K562 (cell line): ENCODE measurements around the gene HSD17B3. TPM values are rescaled to one million over a fixed set of nuclear protein-coding genes. Genes with fewer than 3 reads are reported as not detected.

Source experiments
- ATF4 ChIP-seq: fragments of 450-650 bp; formaldehyde crosslinking; IDR thresholded peaks from 2 replicates; pipeline ENCODE4 v1.4.0; 2022; ENCODE audit warnings: mild to moderate bottlenecking, moderate library complexity
- CEBPG ChIP-seq, 3 experiments: fragments of 200-800 bp in 1 of 3; sonication (Bioruptor generic) in 1 of 3; sonication (generic) in 1 of 3; formaldehyde crosslinking in 1 of 3; IDR thresholded peaks in 2 of 3; conservative IDR thresholded peaks in 1 of 3; 2 replicates each; pipeline versions ENCODE4 v1.6.1 to v1.8.0; 2016 to 2022; ENCODE audit warnings: missing compliant biosample characterization in 2 of 3, missing genetic modification characterization in 2 of 3, mild to moderate bottlenecking in 1 of 3, missing genetic modification reagents in 1 of 3
- FOXJ2 ChIP-seq: fragments of 200-800 bp; sonication (Bioruptor generic); IDR thresholded peaks from 2 replicates; pipeline ENCODE4 v1.6.1; 2016; ENCODE audit warnings: missing genetic modification characterization, missing compliant biosample characterization
- FOXP1 ChIP-seq: sonication (generic); formaldehyde crosslinking; IDR thresholded peaks from 2 replicates; pipeline ENCODE4 v1.8.0; 2022; ENCODE audit warnings: mild to moderate bottlenecking, missing genetic modification reagents
- JUN ChIP-seq, 2 experiments: sonication (generic) in 1 of 2; formaldehyde crosslinking in 1 of 2; IDR thresholded peaks; 2 replicates each; pipeline versions ENCODE4 v1.6.1 to v1.8.0; 2012 to 2022; ENCODE audit warnings: borderline replicate concordance in 2 of 2, mild to moderate bottlenecking in 2 of 2, improper control_type of control experiment in 1 of 2, low read depth in 1 of 2, low read length in 1 of 2, missing genetic modification reagents in 1 of 2
- MAX ChIP-seq: sonication (generic); formaldehyde crosslinking; IDR thresholded peaks from 2 replicates; pipeline ENCODE4 v1.9.0; 2022; ENCODE audit warnings: mild to moderate bottlenecking, missing genetic modification reagents
- NR4A1 ChIP-seq, 2 experiments: fragments of 250-450 bp in 1 of 2; fragments of 450-650 bp in 1 of 2; sonication (Bioruptor Pico) in 1 of 2; IDR thresholded peaks; 2 replicates each; pipeline versions ENCODE4 v1.4.0 to v1.6.1; 2016 to 2020; ENCODE audit warnings: mild to moderate bottlenecking in 2 of 2, missing compliant biosample characterization in 1 of 2, missing genetic modification characterization in 1 of 2, moderate library complexity in 1 of 2
- OTX1 ChIP-seq: fragments of 450-650 bp; formaldehyde crosslinking; IDR thresholded peaks from 2 replicates; pipeline ENCODE4 v1.4.0; 2022; ENCODE audit warnings: mild to moderate bottlenecking
- PKNOX1 ChIP-seq: fragments of 450-650 bp; IDR thresholded peaks from 2 replicates; pipeline ENCODE4 v1.6.1; 2016
- RAD21 ChIP-seq, 2 experiments: fragments of 250-450 bp in 1 of 2; fragments of 450-650 bp in 1 of 2; sonication (Bioruptor Pico) in 1 of 2; formaldehyde crosslinking in 1 of 2; IDR thresholded peaks in 1 of 2; conservative IDR thresholded peaks in 1 of 2; 2 replicates each; pipeline versions ENCODE4 v1.4.0 to v1.8.0; 2020 to 2022; ENCODE audit warnings: mild to moderate bottlenecking in 2 of 2, moderate library complexity in 1 of 2
- RNF2 ChIP-seq: sonication (generic); IDR thresholded peaks from 2 replicates; pipeline ENCODE4 v1.6.1; 2016
- ZEB2 ChIP-seq: fragments of 450-650 bp; IDR thresholded peaks from 2 replicates; pipeline ENCODE4 v1.6.1; 2016
- ZNF263 ChIP-seq: sonication (generic); formaldehyde crosslinking; IDR thresholded peaks from 2 replicates; pipeline ENCODE4 v1.8.0; 2022; ENCODE audit warnings: mild to moderate bottlenecking, missing genetic modification reagents, borderline replicate concordance
- ZNF318 ChIP-seq, 2 experiments: fragments of 450-650 bp; IDR thresholded peaks; 2 replicates each; pipeline ENCODE4 v1.6.1; 2016; ENCODE audit warnings: mild to moderate bottlenecking in 2 of 2, borderline replicate concordance in 1 of 2, low read depth in 1 of 2, moderate library complexity in 1 of 2
- polyA plus RNA-seq, 8 experiments: library from polyadenylated mRNA; depleted of rRNA in 4 of 8; stranded (reverse) in 5 of 8; unstranded in 3 of 8; fragments of >200 nt; fragmentation: Nextera tagmentation in 2 of 8; fragmentation: Illumina TruSeq in 1 of 8; extraction: Ambion mirVana in 2 of 8; extraction: Trizol in 1 of 8; gene quantifications; 2 replicates each; pipeline versions ENCODE4 v1.2.1 to v1.2.3, GENCODE V29; 2011 to 2014; ENCODE audit warnings: inconsistent platforms in 1 of 8, missing spikeins in 1 of 8
- total RNA-seq, 7 experiments: library from RNA; depleted of rRNA in 6 of 7; stranded (reverse); fragments of >200 nt in 6 of 7; fragmentation: Illumina TruSeq in 2 of 7; extraction: Trizol in 2 of 7; gene quantifications; 2 replicates each; pipeline versions ENCODE4 v1.2.1 to v1.2.3, GENCODE V29; 2011 to 2021; ENCODE audit warnings: low replicate concordance in 1 of 7

Gene HSD17B3
- total and polyA plus RNA-seq, 9 of the 15 experiments (the other 6 are each of a cell fraction or from before 2014, with no cell fraction given), result not detected

- peak; percentile 16; the same call in 1 of the 2 replicates for TF ChIP-seq JUN (IDR thresholded peaks at IDR 0.05; ENCODE audit: borderline replicate concordance, low read depth, low read length)
- TF ChIP-seq JUN (CRISPR knock-in tag; IDR thresholded peaks at IDR 0.05; ENCODE audit: borderline replicate concordance), result no peak
- 0 out of 2 replicates have a peak, but pooled peaks have one; percentile 23 for TF ChIP-seq ZNF263 (CRISPR knock-in tag)
- TF ChIP-seq ZEB2, result peak; percentile 78
- TF ChIP-seq OTX1, result no peak
- TF ChIP-seq MAX, result peak; percentile 57; the same call in 1 of the 2 replicates
- 0 out of 2 replicates have a peak, but pooled peaks have one; percentile 42 for TF ChIP-seq FOXP1 (CRISPR knock-in tag)
- TF ChIP-seq ZNF318 (IDR thresholded peaks at IDR 0.05; ENCODE audit: borderline replicate concordance in 1 of 2, low read depth in 1 of 2), result peak in 1 of 2 experiments; percentile 33; a peak in 1 of 4 replicates
- TF ChIP-seq RNF2, result peak; percentile 34; the same call in 1 of the 2 replicates
- peak; percentile 96 for TF ChIP-seq ATF4 (CRISPR knock-in tag)
- TF ChIP-seq RAD21 (CRISPR knock-in tag; conservative IDR thresholded peaks at IDR 0.05 in 1 of 2, IDR thresholded peaks at IDR 0.05 in 1 of 2), result peak in 1 of 2 experiments; percentile 14; a peak in 1 of 4 replicates
- 0 out of 2 replicates have a peak, but pooled peaks have one; percentile 29 for TF ChIP-seq PKNOX1
- no peak for TF ChIP-seq NR4A1 (CRISPR knock-in tag; IDR thresholded peaks at IDR 0.05)
- 0 out of 2 replicates have a peak, but pooled peaks have one; percentile 85 for TF ChIP-seq NR4A1 (tag; IDR thresholded peaks at IDR 0.05)
- peak; percentile 70 for TF ChIP-seq FOXJ2
- TF ChIP-seq CEBPG (CRISPR knock-in tag; IDR thresholded peaks at IDR 0.05), result peak; percentile 98
- TF ChIP-seq CEBPG (tag; conservative IDR thresholded peaks at IDR 0.05 in 1 of 2, IDR thresholded peaks at IDR 0.05 in 1 of 2), result peak; percentile 96 to 97
Observed at GRCh38 chr9:96253059-96253696, 48.8 kb downstream of the HSD17B3 start (continued).
